PC-9 (cell line): ENCODE data around the gene DDX39B.

Experiments used
- EZH2 ChIP-seq: fragments of 200-600 bp; sonication (generic); IDR thresholded peaks from 2 replicates; pipeline ENCODE4 v1.8.0; 2017; ENCODE audit warnings: antibody characterized with exemption, low read depth
- TF ChIP-seq, protein P1 (sequence below): fragments of 200-600 bp; sonication (generic); conservative IDR thresholded peaks from 2 replicates; pipeline ENCODE4 v1.6.1; 2017; ENCODE audit warnings: mixed run types, antibody characterized with exemption, mild to moderate bottlenecking, moderate library complexity

DNA sequence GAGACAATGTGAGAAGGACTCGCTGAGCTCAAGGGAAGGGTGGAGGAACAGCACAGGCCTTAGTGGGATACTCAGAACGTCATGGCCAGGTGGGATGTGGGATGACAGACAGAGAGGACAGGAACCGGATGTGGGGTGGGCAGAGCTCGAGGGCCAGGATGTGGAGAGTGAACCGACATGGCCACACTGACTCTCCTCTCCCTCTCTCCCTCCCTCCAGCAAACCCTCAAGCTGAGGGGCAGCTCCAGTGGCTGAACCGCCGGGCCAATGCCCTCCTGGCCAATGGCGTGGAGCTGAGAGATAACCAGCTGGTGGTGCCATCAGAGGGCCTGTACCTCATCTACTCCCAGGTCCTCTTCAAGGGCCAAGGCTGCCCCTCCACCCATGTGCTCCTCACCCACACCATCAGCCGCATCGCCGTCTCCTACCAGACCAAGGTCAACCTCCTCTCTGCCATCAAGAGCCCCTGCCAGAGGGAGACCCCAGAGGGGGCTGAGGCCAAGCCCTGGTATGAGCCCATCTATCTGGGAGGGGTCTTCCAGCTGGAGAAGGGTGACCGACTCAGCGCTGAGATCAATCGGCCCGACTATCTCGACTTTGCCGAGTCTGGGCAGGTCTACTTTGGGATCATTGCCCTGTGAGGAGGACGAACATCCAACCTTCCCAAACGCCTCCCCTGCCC is 35.2 kb upstream of the DDX39B start:
- TF ChIP-seq, protein P1, sequence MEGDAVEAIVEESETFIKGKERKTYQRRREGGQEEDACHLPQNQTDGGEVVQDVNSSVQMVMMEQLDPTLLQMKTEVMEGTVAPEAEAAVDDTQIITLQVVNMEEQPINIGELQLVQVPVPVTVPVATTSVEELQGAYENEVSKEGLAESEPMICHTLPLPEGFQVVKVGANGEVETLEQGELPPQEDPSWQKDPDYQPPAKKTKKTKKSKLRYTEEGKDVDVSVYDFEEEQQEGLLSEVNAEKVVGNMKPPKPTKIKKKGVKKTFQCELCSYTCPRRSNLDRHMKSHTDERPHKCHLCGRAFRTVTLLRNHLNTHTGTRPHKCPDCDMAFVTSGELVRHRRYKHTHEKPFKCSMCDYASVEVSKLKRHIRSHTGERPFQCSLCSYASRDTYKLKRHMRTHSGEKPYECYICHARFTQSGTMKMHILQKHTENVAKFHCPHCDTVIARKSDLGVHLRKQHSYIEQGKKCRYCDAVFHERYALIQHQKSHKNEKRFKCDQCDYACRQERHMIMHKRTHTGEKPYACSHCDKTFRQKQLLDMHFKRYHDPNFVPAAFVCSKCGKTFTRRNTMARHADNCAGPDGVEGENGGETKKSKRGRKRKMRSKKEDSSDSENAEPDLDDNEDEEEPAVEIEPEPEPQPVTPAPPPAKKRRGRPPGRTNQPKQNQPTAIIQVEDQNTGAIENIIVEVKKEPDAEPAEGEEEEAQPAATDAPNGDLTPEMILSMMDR = no peak
- TF ChIP-seq EZH2 = no peak
